HG03354 (cell line): ENCODE measurements around the gene ODF2L.

Source experiments
- ATAC-seq: cut with Tn5 transposase; IDR thresholded peaks from one replicate; pipeline ENCODE4 v1.9.1; 2021; ENCODE audit warnings: mild to moderate bottlenecking; ENCODE audit not compliant: unreplicated experiment, poor library complexity, severe bottlenecking

Gene ODF2L

DNA sequence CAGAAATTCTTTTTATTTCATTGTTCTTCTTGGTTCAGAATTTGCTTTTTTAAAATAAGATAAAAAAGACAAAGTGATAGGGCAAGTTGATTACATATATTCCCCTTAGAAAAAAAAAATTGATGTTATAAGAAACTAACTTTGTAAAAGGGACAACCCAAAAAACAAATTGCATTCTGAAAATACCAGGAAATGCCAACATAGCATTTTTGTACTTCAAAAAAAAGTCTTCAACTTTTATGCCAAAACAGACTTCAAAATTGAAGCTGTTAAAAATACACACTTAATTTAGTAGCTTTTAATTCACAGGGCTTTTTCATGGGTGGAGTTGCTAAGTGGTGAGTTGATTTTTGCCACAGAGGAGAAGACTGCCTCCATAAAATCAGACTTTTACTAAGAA is 70.9 kb downstream of the ODF2L start:
- no peak for ATAC-seq

DNA sequence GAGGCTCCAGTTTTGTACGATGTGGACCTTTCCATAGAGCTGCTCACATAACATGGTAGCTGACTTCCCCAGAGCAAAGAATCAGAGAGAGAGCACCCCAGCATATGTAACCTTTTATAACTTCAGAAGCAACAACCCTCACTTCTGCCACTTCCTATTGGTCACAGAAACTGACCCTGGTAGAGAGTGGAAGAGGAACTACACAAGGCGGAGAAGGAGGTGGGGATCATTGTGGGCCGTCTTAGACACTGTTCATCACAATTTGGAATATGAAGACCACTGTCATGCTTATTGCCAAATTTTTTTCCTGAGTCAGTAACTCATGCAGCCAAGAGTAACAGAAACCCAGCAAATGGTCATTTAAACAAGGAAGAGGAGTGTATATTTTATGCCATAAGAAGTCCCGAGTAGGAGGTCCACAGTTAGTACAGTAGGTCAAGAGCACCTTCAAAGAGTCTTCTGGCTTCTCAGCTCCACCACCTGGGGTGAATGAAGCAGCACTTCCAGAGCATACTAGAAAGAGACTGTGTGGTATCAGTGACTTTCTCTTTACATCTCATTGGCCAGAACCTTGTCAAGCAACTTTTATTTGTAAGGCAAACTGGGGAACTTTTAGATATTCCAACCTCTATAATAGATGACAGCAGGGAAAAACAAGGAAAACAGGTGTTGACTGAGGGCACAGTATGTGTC is 71.8 kb downstream of the ODF2L start:
- ATAC-seq: no peak

DNA sequence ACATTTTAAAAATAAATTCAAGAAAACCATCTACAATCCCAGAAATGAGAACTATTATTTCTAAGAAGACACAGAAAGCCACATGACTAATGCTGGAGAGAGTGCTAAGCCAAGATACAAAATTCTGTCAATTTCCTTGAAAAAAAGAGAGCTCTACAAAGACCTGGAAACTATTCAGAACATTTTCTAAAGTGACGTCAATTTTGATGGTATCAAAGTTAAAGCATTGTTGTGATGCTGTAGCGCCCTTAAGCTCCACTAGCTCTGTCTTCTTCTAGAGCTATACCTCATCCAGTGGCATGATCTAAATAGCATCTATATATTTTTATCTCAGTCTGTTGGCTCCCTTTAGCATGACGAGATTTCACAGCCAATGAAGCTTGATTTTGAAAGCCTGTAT is 73.9 kb downstream of the ODF2L start:
- ATAC-seq: no peak

DNA sequence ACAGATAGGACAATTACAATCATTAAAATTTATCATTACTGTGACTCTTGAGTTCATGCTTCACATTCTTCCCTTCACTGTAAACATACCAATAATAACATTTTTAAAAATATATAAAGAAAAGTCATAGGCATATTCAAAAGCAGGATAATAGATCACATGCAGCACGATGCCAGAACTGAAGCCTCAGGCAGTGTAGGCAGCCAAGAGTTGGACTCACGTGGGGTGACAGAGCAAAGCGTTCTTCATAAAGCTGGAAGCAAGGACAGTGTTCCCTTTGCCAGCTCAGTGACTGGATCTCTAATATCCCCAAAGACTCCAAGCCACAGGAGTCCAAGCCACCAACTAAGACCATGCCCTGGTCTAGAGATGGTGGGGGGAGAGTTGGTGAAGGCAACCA is 77.7 kb downstream of the ODF2L start:
- ATAC-seq: no peak

DNA sequence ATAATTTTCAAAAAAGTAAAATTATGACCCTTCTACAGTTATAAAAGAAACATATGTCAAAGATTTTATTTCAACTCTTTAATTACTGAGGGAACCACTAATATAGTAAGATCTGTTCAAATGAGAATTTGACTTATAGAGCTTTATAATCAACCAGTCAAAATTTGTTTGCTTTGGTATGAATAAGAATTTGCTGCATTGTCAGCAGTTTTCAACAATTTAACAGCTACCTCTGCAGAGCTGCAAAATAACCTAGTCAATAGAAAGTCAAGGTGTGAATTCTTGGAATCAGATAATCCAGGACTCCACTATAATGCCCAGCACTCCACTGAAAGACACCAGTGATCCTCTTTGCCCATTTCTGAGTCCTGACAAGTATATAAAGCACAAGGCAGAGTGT is 78.2 kb downstream of the ODF2L start:
- no peak for ATAC-seq

DNA sequence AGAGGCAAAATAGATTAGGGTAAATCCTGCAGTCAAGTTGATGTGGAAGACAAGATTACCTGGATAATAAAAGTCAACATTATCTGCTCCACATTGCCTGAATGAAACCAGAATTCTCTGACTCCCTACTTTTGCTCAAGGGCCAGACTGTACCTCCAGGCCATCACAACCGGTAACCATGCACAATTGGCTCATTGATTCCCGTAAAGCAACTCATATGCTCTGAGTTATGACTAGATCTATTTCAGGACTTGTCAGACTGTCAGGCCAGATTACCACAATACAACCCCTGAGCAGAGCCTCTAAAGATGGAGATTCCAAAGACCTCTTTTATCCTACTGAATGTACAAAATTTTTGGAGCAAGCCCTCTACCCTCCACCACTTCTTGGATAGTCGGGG is 90.4 kb downstream of the ODF2L start:
- ATAC-seq: no peak

DNA sequence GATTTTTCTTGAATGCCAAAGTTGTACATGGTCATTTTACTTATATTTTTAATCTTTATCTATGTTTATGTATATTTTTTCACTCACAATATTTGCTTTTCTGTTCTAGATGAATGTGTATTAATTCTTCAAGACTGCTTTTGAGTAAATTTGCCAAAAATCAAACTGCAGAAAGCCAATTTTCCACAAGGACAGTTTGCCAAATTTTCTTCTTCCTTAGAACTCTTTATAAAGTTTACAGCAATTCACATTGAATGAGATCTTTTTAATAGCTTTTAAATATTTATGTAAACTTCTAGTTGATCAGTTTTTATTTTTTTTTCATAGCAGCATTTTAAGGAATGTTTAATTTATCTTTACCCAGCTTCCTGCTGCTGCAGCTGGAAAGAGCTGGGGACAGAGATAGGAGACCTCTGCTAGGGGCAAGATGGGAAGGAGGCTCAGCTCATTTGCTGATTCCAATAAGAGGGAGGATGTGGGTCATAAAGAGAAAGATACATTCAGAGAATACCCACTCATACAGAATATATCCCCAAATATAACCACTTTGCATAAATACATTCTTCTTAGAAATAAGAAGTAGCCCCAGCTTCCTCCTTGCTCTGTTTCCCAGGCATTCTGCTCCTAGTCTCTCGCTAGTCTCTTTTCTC is 93.0 kb downstream of the ODF2L start:
- no peak for ATAC-seq
